Left lung (tissue), 10 donors: Measurements from ENCODE around the gene CFAP77. TPM values are rescaled to one million over a fixed set of nuclear protein-coding genes. Genes with fewer than 3 reads are reported as not detected.
A peak's percentile ranks its signal among the peaks of the same experiment; 100 is the strongest.

Experiments used
- ATAC-seq: fragments of 200-7000 bp; cut with Tn5 transposase; one replicate; pipeline ENCODE4 v1.9.1; 2020; ENCODE audit warnings: moderate library complexity
- DNase-seq, 4 donors: peaks; one replicate each; pipeline ENCODE4 v3.0.0-alpha.2; 2013 to 2020
- H3K27ac ChIP-seq, 2 donors: fragments of 200-600 bp; sonication (generic) in 1 of 2; one replicate each; pipeline versions ENCODE4 v1.5.0 to v1.8.0; 2020 to 2021
- H3K27me3 ChIP-seq, 2 donors: fragments of 200-600 bp; sonication (generic) in 1 of 2; one replicate each; pipeline versions ENCODE4 v1.5.0 to v1.8.0; 2020 to 2021
- H3K36me3 ChIP-seq, 2 donors: fragments of 200-600 bp; sonication (generic) in 1 of 2; one replicate each; pipeline versions ENCODE4 v1.5.0 to v1.8.0; 2020 to 2021
- H3K4me1 ChIP-seq, 2 donors: fragments of 200-600 bp; one replicate each; pipeline ENCODE4 v1.8.0; 2021
- H3K4me3 ChIP-seq, 2 donors: fragments of 200-600 bp; sonication (generic) in 1 of 2; one replicate each; pipeline versions ENCODE4 v1.5.0 to v1.8.0; 2020 to 2021; ENCODE audit warnings: mild to moderate bottlenecking in 1 of 2
- H3K9me3 ChIP-seq, 2 donors: fragments of 200-600 bp; sonication (generic) in 1 of 2; one replicate each; pipeline versions ENCODE4 v1.5.0 to v1.8.0; 2020 to 2021
- intact Hi-C, 2 donors: fragments of 100-400 bp; cut with DNase I; formaldehyde crosslinking; loops; one replicate each; pipeline versions ENCODE4 v1.11.2 to v1.14.2; 2022
- polyA plus RNA-seq, 6 donors: library from polyadenylated mRNA; unstranded; fragments of 120-200 nt; gene quantifications; one replicate each; pipeline ENCODE4 v1.2.1, GENCODE V29; 2013; ENCODE audit not compliant: insufficient read length in 6 of 6
- total RNA-seq, 2 donors: library from RNA; stranded (reverse); fragmentation: NEBNext Ultra II Directional; extraction: Animal tissue kit (Norgen Biotek cat#: 25700); gene quantifications; one replicate each; pipeline ENCODE4 v1.2.1, GENCODE V29; 2021
- TF ChIP-seq, protein P1 (sequence below), 2 donors: fragments of 200-600 bp; sonication (generic) in 1 of 2; IDR thresholded peaks; one replicate each; pipeline versions ENCODE4 v1.5.0 to v1.8.0; 2021; ENCODE audit warnings: antibody characterized with exemption in 2 of 2
- donor health status: DM: no; HTN: yes; CAD: no.
- donor health status: DM: no; HTN: no; CAD: no.

Gene CFAP77
- total and polyA plus RNA-seq, 8 donors, result 0.50 to 3.7 (median 2.4) TPM; not detected in 1

DNA sequence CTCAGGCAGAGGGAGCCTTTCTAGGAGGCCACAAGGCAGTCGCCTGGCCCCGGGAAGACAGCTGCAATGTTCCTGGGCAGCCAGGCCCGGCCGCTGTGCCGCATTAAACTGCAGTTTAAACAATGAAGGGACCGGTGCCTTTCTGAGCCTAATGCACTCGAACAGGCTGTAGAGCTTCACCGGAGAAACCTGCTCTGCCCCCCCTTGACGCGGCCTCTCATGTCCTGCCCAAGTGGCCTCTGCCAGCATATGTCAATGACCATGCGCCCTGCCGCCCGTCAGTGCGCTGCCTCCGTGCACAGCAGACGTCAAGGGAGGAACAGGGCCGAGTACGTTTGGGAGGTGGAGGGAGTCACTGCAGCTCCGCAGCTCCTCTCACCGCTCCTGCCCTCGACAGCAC lies 133.9 kb downstream of the CFAP77 start:
- peaks cover 0 to 42% of the 10 kb centered on the region in 2 donors for H3K27me3 ChIP-seq
- no peak overlapping the region for H3K27ac ChIP-seq
- TF ChIP-seq, protein P1, sequence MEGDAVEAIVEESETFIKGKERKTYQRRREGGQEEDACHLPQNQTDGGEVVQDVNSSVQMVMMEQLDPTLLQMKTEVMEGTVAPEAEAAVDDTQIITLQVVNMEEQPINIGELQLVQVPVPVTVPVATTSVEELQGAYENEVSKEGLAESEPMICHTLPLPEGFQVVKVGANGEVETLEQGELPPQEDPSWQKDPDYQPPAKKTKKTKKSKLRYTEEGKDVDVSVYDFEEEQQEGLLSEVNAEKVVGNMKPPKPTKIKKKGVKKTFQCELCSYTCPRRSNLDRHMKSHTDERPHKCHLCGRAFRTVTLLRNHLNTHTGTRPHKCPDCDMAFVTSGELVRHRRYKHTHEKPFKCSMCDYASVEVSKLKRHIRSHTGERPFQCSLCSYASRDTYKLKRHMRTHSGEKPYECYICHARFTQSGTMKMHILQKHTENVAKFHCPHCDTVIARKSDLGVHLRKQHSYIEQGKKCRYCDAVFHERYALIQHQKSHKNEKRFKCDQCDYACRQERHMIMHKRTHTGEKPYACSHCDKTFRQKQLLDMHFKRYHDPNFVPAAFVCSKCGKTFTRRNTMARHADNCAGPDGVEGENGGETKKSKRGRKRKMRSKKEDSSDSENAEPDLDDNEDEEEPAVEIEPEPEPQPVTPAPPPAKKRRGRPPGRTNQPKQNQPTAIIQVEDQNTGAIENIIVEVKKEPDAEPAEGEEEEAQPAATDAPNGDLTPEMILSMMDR (IDR thresholded peaks at IDR 0.05), result no peak
- no peak overlapping the region for H3K4me3 ChIP-seq
- ATAC-seq (peak; percentile 83), DNase-seq (peak in 2 of 4 donors; percentile 41 to 54)
- no peaks in the 10 kb centered on the region for H3K4me1 ChIP-seq
- no peaks in the 10 kb centered on the region for H3K9me3 ChIP-seq
- intact Hi-C loops, result no loop called here
- no peaks in the 10 kb centered on the region for H3K36me3 ChIP-seq

DNA sequence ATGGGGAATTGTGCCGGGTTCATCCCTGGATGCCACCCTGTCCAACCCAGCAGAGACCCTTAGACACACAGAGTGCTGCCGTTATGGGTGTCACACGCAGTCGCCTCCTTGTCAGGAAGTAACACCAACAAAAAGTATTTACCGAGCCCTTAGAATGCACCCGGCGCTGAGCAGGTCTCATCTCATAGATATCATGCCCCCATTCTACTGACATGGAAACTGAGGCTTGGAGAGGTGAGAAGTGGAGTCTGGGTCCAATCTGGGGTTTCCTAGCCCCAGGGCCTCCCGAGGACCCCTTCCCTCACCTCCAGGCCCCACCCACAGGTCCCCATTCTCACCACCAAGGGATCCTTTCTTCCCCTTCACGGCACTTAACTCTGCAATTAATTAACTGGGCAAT lies 135.6 kb downstream of the CFAP77 start:
- Histone ChIP-seq H3K4me1 (no peaks in the 10 kb centered on the region), H3K36me3 (no peaks in the 10 kb centered on the region), H3K27me3 (peaks cover 0 to 52% of the 10 kb centered on the region in 2 donors), H3K9me3 (no peaks in the 10 kb centered on the region), H3K27ac (no peak overlapping the region), H3K4me3 (no peak overlapping the region)
- no peak for DNase-seq
- ATAC-seq, result no peak
- intact Hi-C loops, result no loop called here
- TF ChIP-seq, protein P1 (IDR thresholded peaks at IDR 0.05), result no peak

DNA sequence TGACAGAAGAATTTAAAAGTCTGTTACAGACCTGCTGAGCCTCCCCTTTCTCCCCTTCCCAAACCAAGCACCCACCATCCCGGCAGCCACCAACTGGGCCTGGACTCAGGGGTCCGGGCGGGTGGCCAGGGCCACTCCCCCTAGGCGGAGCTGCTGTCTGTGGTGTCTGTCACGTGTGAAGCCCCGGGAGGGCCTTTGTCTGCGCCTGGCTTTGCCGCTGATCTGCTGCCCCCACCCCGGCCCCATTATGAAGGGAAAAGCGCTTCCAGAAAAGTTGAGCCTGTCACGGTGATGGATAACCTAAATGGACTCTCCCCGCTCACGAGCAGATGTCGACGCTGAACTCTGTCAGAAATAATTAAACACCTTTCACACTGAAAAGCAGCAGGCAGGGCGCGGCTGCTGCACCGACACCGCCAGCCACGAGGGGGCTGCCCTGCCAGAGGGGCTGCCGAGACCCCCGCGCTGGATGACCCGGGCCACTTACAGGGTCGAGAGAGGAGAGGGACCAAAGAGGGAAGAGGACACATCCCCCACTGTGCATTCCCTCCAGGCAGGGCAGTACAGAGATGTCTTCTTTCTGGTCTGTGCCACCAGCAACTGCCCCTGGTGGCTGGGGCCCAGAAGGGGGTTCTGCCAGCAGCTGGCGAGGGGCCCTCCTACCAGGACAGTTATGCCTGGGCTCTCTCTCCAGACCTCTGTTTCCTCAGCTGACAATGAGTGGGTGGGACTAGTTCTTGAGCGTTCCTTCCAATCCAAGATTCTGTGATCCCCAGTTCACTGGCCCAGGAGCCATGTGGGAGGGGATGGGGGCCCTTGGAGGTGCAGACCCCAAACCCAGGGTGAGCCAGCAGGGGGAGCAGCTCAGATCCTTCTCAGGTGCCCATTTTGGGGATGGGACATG lies 136.4 kb downstream of the CFAP77 start:
- DNase-seq, result peak in 2 of 4 donors; percentile 46 to 76
- intact Hi-C loops, result no loop called here
- H3K4me3 ChIP-seq, result no peak overlapping the region

DNA sequence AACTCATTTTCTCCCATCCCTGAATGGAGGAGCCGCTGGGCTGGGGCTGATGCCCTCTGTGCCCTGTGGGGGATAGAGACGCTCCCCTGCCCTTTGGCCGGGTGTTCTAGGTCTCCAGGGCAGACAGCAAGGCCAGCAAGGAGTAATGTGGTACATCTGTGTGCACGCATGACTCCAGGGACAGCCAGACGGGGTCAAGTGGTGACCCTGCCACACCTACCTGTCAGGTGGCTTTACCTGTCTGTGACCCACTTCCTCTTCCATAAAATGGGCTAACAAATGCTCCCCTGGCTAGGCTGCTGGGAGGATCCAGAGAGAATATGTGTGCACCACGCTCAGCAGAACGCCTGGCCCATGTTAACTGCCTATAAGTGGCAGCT lies 137.0 kb downstream of the CFAP77 start:
- Histone ChIP-seq H3K4me3 (no peak overlapping the region), H3K9me3 (no peaks in the 10 kb centered on the region), H3K27ac (no peak overlapping the region), H3K36me3 (no peaks in the 10 kb centered on the region), H3K27me3 (peaks cover 0 to 58% of the 10 kb centered on the region in 2 donors), H3K4me1 (no peaks in the 10 kb centered on the region)
- TF ChIP-seq, protein P1 (IDR thresholded peaks at IDR 0.05), result no peak
- intact Hi-C loops, result no loop called here
- ATAC-seq, result no peak
- DNase-seq, result no peak

More for the DNA sequence above, 136.4 kb downstream of the CFAP77 start:
- H3K4me1 ChIP-seq, result no peaks in the 10 kb centered on the region
- H3K36me3 ChIP-seq, result no peaks in the 10 kb centered on the region
- peaks cover 0 to 58% of the 10 kb centered on the region in 2 donors for H3K27me3 ChIP-seq
- H3K27ac ChIP-seq, result no peak overlapping the region
- H3K9me3 ChIP-seq, result no peaks in the 10 kb centered on the region
- peak; percentile 35 for ATAC-seq
- TF ChIP-seq, protein P1 (IDR thresholded peaks at IDR 0.05), result no peak

DNA sequence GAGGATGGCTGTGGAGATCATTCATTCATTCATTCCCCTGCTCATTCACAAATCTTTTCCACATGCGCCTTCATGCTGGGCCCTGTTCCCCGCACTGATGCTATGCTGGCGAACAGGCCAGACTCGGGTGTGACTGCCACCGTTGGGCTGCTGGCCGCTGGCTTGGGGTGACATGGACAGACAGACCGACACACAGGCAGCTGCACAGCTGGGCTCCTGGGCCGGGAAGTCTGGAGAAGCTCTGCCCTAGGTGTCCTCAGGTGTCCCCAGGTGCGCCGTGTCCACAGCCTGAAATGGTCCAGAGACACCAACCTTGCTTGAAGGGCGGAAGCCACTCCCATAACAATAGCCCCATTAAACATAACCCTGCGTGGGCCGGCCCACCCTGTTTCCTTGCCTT lies 137.4 kb downstream of the CFAP77 start:
- no peaks in the 10 kb centered on the region for H3K4me1 ChIP-seq
- H3K27ac ChIP-seq, result no peak overlapping the region
- intact Hi-C loops, result no loop called here
- no peaks in the 10 kb centered on the region for H3K9me3 ChIP-seq
- no peak overlapping the region for H3K4me3 ChIP-seq
- H3K27me3 ChIP-seq, result peaks cover 0 to 58% of the 10 kb centered on the region in 2 donors
- no peak for DNase-seq
- TF ChIP-seq, protein P1 (IDR thresholded peaks at IDR 0.05), result no peak
- no peak for ATAC-seq
- H3K36me3 ChIP-seq, result no peaks in the 10 kb centered on the region
